Activated CD8-positive, alpha-beta memory T cell treated with anti-CD3 and anti-CD28 coated beads for 36 hours (primary cell): ENCODE results near the gene ARHGAP6. TPM values are rescaled to one million over a fixed set of nuclear protein-coding genes. Genes with fewer than 3 reads are reported as not detected.
"Not testable (repeated sequence)": the region's sequence is repeated elsewhere in the genome, so short reads cannot be mapped to it uniquely, and the experiment has no call there.

ENCODE experiments used
- CTCF ChIA-PET: fragments of 350-600 bp; sonication (Branson Sonifier 250); formaldehyde crosslinking; loops from one replicate; lab custom pipeline; 2021; ENCODE audit warnings: antibody characterized with exemption; lab: Charles Lee
- POLR2A ChIA-PET: fragments of 350-600 bp; sonication (Branson Sonifier 250); formaldehyde crosslinking; loops from one replicate; lab custom pipeline; 2021; ENCODE audit warnings: antibody characterized with exemption; lab: Charles Lee
- total RNA-seq, 2 experiments: library from RNA; stranded (reverse); gene quantifications; one replicate each; pipeline ENCODE4 v1.2.3, GENCODE V29; 2021

Gene ARHGAP6
- total RNA-seq, 2 experiments from 2014 or later: not detected

DNA sequence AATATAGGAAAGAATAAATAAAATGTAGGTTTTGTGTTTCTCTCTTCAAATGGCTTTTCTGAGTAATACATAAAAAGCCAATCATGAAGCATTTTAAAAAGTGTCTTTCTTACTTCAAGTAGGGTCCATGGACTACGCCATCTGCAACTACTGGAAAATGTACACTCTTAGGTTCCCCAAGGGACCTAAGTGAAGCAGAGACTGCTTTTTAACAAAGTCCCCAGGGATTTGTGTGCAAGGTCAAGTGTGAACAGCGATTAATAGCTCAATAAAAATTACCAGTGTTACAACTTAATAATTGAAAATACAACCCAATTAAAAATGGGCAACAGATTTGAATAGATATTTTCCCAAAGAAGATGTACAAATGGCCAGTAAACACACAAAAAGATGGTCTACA is 84.9 kb downstream of the ARHGAP6 start:
- CTCF ChIA-PET: no interaction called here
- POLR2A ChIA-PET: no interaction called here

DNA sequence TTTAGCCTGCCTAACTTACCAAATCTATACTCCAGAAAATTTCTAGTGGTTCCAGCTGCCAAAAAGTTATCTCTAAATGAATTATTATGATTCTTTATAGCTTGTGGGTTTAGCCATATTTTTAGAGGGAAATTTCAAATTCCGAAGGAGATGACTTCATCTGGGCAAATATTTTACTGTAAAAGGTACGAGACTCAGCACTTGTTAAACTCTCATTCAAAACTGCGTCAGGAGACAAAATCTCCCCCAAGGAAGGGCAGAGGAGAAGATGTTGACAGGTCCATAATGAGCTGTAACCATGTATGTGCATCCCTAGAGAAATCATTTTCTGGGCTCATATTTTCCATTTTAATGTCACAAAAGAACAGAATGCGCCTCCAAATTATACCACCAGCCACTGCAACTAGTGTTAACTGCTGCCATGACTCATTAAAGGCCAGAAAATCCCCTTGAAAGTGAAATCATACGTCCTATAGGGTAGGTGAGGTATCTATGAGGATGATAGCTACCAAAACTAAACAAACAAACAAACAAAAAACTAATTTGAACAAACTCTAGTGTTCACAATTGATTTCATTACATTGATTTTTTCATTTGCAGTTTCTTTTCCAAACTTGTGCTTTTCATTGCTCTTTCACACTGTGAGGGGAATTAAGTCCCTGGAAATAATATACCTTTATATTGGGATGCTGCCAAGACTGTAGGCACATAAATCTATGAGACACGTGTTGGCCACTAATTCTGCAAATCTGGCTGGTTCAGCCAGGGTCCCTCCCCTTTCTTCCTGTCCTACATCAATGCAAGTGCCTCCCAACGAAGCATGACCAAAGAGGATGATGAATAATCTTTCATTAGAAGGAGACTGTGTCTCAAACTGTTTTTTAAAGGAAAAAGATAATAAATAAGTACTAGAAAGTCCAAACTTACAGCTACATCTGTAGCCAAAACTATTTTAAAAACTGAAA is 85.8 kb downstream of the ARHGAP6 start:
- CTCF ChIA-PET: no interaction called here
- POLR2A ChIA-PET: no interaction called here

- CTCF ChIA-PET, POLR2A ChIA-PET: not testable (repeated sequence)
Observed at GRCh38 chrX:11578301-11578700, 87.4 kb downstream of the ARHGAP6 start.

GRCh38 chrX:11577603-11578002 is 88.1 kb downstream of the ARHGAP6 start:
- ChIA-PET POLR2A (no interaction called here), CTCF (no interaction called here)

- ChIA-PET CTCF (no interaction called here), POLR2A (no interaction called here)
Observed at GRCh38 chrX:11575332-11575731, 90.4 kb downstream of the ARHGAP6 start.

DNA sequence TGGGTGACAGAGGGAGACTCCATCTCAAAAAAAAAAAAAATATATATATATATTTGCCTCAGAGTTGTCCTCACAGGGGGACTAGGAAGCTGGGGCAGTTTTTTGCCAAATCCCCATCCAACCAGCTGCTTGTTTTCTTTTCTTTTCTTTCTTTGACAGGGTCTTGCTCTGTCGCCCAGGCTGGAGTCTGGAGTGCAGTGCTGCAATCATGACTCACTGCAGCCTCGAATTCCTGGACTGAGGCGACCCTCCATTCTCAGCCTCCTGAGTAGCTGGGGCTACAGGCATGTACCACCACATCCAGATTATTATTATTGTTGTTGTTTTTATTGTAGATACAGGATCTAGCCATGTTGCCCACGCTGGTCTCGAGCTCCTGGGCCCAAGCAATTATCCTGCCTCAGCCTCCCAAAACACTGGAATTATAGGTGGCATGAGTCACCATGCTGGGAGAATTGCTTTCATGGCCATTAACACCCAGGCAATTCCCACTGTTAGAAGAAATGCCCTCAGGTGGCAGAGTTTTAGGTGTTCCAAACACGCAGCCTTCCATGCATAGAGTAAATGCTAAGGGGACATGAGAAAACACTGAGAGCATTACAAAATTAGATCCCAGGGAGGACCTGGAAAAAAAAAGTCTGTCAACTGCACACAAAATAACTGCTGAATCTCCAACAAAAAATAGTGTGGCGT is 98.0 kb downstream of the ARHGAP6 start:
- POLR2A ChIA-PET: no interaction called here
- CTCF ChIA-PET: no interaction called here

DNA sequence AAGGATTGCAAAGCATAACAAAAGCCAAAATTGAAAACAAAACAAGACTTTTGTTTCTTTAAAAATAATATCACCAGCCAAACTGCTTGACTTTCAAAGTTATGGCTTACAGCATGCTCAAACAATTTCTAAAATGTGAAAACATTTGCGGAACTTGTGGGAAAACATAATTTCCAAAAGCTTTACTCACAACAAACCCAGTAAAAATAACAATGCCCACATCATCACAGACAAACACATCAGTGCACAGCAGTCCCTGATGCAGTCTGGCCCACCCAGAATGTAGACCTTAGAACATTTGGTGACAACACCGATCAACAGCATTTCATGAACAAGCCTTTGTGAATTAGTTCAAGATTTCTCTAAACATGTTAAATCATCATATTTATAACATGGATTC is 98.9 kb downstream of the ARHGAP6 start:
- CTCF ChIA-PET: no interaction called here
- POLR2A ChIA-PET: no interaction called here

DNA sequence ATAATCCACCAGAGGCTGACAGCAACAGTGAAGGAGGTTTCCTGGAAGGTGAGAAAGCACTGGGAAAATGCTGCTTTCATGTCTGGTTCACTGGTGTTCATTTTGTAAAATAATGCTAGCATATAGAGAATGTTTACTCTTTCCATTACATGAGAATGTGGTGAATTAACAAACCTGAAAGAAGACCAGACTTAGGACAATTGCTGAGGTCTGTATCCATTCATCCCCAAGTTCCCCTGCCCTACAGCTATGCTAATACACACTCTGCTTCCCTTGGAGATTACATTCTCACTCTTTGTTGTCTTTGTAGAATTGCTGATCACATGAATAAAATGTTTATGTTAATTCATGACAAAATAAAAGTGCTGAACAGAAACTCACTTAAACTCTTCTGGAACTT is 99.5 kb downstream of the ARHGAP6 start:
- CTCF ChIA-PET: no interaction called here
- POLR2A ChIA-PET: no interaction called here

GRCh38 chrX:11564546-11564945 is 101.2 kb downstream of the ARHGAP6 start:
- POLR2A ChIA-PET: no interaction called here
- CTCF ChIA-PET: no interaction called here

DNA sequence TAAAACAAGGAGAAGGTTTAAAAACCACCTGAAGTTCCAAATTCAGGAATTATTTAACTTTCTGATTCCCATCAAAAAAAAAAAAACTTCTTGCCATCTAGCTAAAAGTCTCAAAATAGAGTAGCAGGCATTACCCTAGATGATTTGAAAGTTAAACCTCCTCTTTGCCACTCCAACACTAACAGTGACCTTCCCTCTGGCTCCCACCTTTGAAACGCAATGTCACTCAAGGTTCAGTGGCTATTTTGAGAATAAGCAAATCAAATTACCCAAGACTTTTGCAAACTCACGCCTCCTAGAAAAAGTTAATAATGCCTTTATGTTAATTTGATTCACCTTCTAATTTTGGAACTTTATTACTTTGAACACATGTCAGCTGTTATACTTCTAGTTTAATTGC is 103.2 kb downstream of the ARHGAP6 start:
- ChIA-PET CTCF (no interaction called here), POLR2A (no interaction called here)

GRCh38 chrX:11558972-11559371 is 106.7 kb downstream of the ARHGAP6 start:
- POLR2A ChIA-PET: no interaction called here
- CTCF ChIA-PET: interaction anchor here (0.7 kb wide), 1 partner anchor 21 kb away, joined by 7 read pairs; no protein-coding TSS in a partner anchor

- ChIA-PET POLR2A (no interaction called here), CTCF (no interaction called here)
Observed at GRCh38 chrX:11557120-11557519, 108.6 kb downstream of the ARHGAP6 start.

- POLR2A ChIA-PET: no interaction called here
- CTCF ChIA-PET: no interaction called here
Observed at GRCh38 chrX:11555759-11556158, 110.0 kb downstream of the ARHGAP6 start.

- POLR2A ChIA-PET: no interaction called here
- CTCF ChIA-PET: no interaction called here
Observed at GRCh38 chrX:11553594-11553993, 112.1 kb downstream of the ARHGAP6 start.

GRCh38 chrX:11551151-11551550 is 114.6 kb downstream of the ARHGAP6 start:
- ChIA-PET CTCF (no interaction called here), POLR2A (no interaction called here)

- CTCF ChIA-PET: no interaction called here
- POLR2A ChIA-PET: no interaction called here
Observed at GRCh38 chrX:11546917-11547316, 118.8 kb downstream of the ARHGAP6 start.

DNA sequence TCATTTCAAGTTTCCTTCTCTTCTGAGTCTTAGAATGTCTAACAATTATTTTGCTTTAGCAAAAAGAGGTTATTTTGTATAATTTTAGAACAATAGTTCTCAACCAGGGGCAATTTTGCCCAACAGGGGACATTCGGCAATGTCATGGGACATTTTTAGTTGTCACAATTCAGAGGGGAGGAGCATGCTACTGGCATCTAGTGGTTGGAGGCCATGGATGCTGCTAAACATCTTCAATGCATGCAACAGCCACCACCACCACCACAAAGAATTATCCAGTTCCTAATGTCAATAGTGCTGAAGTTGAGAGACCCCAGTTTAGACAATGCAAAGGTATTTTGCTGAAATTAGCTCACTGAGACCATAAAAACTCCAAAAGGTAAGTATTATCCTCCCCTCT is 122.5 kb downstream of the ARHGAP6 start:
- ChIA-PET POLR2A (no interaction called here), CTCF (no interaction called here)

DNA sequence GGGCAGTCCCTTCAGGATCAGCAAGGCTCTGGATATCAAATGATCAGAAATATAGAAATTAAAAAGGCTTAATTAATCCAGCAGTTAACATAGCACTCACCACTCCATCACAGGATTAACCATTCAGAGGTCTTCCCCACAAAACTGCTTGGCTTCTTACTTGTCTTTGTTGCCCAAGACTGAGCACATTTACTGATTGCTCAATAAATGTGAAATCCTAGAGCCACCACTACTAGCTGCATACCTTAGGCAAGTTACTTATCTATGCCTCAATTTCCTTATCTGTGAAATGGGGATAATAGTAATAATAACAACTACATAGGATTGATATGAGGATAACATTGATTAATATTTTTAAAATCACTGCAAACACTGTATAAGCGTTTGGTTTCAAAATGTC is 124.2 kb downstream of the ARHGAP6 start:
- CTCF ChIA-PET: no interaction called here

DNA sequence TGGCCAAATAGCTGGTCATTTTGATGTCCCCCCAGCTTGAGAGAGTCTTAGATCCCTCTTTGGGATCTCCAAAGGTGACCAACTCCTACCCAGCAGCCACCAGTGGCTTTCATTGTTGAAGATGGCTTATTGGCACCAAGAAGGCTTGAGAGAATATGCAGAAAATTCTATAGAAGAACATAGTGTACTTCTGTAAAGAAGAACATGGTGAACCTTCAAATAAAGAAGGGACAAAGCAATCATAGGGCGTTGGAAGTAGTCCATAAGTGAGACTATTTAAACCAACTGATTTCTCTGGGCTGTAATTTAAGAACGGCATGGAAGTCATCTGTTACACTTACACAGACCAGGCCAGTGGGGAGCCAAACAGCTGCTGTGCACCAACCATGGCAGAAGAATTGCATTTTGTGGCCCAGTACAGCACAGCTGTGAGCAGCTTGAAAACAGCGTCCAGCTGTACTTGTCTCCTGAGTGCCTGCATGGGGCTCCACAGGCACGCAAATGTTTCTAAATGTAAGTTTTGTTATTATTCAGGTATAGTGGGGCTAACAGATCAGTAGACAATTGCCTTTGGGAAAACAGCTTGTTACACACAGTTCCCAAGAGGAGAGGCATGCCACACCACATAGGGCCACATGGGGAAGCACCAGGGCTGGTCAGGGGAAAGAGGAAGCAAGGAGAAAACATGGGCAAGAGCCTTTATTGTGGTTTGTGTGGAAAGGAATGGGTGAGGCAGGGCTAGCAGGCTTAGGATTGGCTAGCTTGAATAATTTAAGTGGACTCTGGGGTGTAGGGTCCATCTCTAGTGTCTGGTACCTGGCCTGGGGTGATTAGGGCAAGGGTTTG is 125.0 kb downstream of the ARHGAP6 start:
- ChIA-PET CTCF (no interaction called here), POLR2A (no interaction called here)

More for the DNA sequence above, 124.2 kb downstream of the ARHGAP6 start:
- POLR2A ChIA-PET: no interaction called here

- ChIA-PET POLR2A (no interaction called here), CTCF (interaction anchor here (3.0 kb wide), 1 partner anchor 234 kb away, joined by 12 read pairs; no protein-coding TSS in a partner anchor)
Observed at GRCh38 chrX:11537141-11537540, 128.6 kb downstream of the ARHGAP6 start.
